PC-9 (cell line): ENCODE data around the gene ATE1. TPM values are rescaled to one million over a fixed set of nuclear protein-coding genes. Genes with fewer than 3 reads are reported as not detected.

Experiments used
- BruUV-seq: library from RNA; stranded (reverse); fragments of 400-500 nt; replicated peaks from 2 replicates; lab custom pipeline; 2021; lab: Mats Ljungman, UMichigan
- CTCF ChIA-PET: fragments of 300-600 bp; sonication (Branson Sonifier 250); formaldehyde crosslinking; loops from one replicate; lab custom pipeline; 2022; ENCODE audit warnings: antibody characterized with exemption; lab: Charles Lee
- POLR2A ChIA-PET: fragments of 300-600 bp; sonication (Branson Sonifier 250); formaldehyde crosslinking; loops from one replicate; lab custom pipeline; 2022; ENCODE audit warnings: antibody characterized with exemption; ENCODE audit not compliant: unreplicated experiment; lab: Charles Lee
- DNase-seq, 2 experiments: peaks; one replicate each; pipeline versions ENCODE4 v3.0.0 to v3.0.0-alpha.2; 2015 to 2022; ENCODE audit warnings: mixed read lengths in 1 of 2
- H2AFZ ChIP-seq: fragments of 200-600 bp; sonication (generic); 2 replicates; pipeline ENCODE4 v1.8.1; 2017; ENCODE audit warnings: antibody characterized with exemption
- H3F3A ChIP-seq: fragments of 200-600 bp; sonication (generic); 2 replicates; pipeline ENCODE4 v1.8.1; 2017; ENCODE audit warnings: antibody characterized with exemption, mild to moderate bottlenecking, low read depth; ENCODE audit not compliant: insufficient read depth
- H3K27ac ChIP-seq: fragments of 200-600 bp; sonication (generic); 2 replicates; pipeline ENCODE4 v1.6.1; 2016; ENCODE audit warnings: mixed run types
- H3K27me3 ChIP-seq: fragments of 200-600 bp; sonication (generic); 2 replicates; pipeline ENCODE4 v1.6.1; 2016; ENCODE audit warnings: low read depth, mixed run types; ENCODE audit not compliant: insufficient read depth
- H3K36me3 ChIP-seq: fragments of 200-600 bp; sonication (generic); 2 replicates; pipeline ENCODE4 v1.6.1; 2016; ENCODE audit warnings: low read depth, mixed run types
- H3K4me1 ChIP-seq: fragments of 200-600 bp; sonication (generic); replicated peaks from 2 replicates; pipeline ENCODE4 v1.6.1; 2016; ENCODE audit warnings: mixed run types; ENCODE audit not compliant: insufficient read depth
- H3K4me2 ChIP-seq: fragments of 200-600 bp; sonication (generic); 2 replicates; pipeline ENCODE4 v1.6.1; 2017; ENCODE audit warnings: mixed run types
- H3K4me3 ChIP-seq: fragments of 200-600 bp; sonication (generic); 2 replicates; pipeline ENCODE4 v1.6.1; 2016; ENCODE audit warnings: mixed run types
- H3K79me2 ChIP-seq: fragments of 200-600 bp; sonication (generic); 2 replicates; pipeline ENCODE4 v1.6.1; 2017; ENCODE audit warnings: low read depth, mixed run types
- H3K9me2 ChIP-seq: fragments of 200-600 bp; sonication (generic); 2 replicates; pipeline ENCODE4 v1.8.1; 2017; ENCODE audit warnings: mild to moderate bottlenecking; ENCODE audit not compliant: insufficient read depth
- H3K9me3 ChIP-seq: fragments of 200-600 bp; sonication (generic); 2 replicates; pipeline ENCODE4 v1.8.1; 2016; ENCODE audit warnings: low read depth; ENCODE audit not compliant: insufficient read depth
- H4K20me1 ChIP-seq: fragments of 200-600 bp; sonication (generic); 2 replicates; pipeline ENCODE4 v1.8.1; 2017; ENCODE audit not compliant: insufficient read depth
- EZH2 ChIP-seq: fragments of 200-600 bp; sonication (generic); IDR thresholded peaks from 2 replicates; pipeline ENCODE4 v1.8.0; 2017; ENCODE audit warnings: antibody characterized with exemption, low read depth
- intact Hi-C: fragments of 100-400 bp; cut with micrococcal nuclease; formaldehyde crosslinking; loops from one replicate; pipeline ENCODE4 v1.10.0; 2022; ENCODE audit not compliant: unreplicated experiment
- total RNA-seq: library from RNA; stranded (reverse); gene quantifications from 2 replicates; pipeline ENCODE4 v1.2.3, GENCODE V29; 2021
- TF ChIP-seq, protein P1 (sequence below): fragments of 200-600 bp; sonication (generic); conservative IDR thresholded peaks from 2 replicates; pipeline ENCODE4 v1.6.1; 2017; ENCODE audit warnings: mixed run types, antibody characterized with exemption, mild to moderate bottlenecking, moderate library complexity

Gene ATE1
- total RNA-seq, 1 experiment from 2014 or later: 14.8 TPM

DNA sequence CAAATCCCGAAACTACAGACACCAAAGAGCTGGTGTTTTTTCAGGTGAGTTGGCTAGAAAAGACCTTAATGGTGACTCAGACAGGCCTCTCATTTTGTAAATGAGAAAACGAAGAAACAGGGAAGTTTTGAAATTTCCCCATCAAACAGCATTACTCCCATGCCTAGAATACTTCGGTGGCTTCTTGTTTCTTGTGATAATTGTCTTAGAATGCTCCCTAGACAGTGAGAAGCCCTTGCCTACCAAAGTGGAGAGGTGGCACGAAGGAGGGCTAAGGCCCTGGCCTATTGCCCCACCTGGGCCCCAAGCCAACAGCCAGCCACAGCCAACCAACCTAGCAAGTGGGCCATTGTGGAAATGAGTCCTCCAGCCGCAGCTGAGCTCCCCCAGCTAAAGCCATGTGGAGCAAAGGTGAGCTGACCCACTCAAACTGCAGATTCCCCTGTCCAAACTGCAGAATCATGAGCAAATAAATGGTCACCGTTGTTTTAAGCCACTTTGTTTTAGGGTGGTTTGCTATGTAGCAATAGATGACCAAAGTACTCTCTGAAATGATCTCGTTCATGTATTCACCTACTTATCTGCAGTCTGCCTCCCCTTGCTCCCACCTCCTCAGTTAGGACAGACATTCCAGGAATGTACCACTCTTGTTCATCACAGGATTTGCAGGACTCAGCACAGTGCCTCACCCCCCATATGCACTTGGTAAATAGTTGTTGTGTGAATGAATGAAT is 231.9 kb downstream of the ATE1 start:
- no peak overlapping the region for H3K4me2 ChIP-seq
- H3K4me3 ChIP-seq: no peak overlapping the region
- no peaks in the 10 kb centered on the region for H3K36me3 ChIP-seq
- no peaks in the 10 kb centered on the region for H3K4me1 ChIP-seq
- TF ChIP-seq EZH2: no peak
- TF ChIP-seq, protein P1, sequence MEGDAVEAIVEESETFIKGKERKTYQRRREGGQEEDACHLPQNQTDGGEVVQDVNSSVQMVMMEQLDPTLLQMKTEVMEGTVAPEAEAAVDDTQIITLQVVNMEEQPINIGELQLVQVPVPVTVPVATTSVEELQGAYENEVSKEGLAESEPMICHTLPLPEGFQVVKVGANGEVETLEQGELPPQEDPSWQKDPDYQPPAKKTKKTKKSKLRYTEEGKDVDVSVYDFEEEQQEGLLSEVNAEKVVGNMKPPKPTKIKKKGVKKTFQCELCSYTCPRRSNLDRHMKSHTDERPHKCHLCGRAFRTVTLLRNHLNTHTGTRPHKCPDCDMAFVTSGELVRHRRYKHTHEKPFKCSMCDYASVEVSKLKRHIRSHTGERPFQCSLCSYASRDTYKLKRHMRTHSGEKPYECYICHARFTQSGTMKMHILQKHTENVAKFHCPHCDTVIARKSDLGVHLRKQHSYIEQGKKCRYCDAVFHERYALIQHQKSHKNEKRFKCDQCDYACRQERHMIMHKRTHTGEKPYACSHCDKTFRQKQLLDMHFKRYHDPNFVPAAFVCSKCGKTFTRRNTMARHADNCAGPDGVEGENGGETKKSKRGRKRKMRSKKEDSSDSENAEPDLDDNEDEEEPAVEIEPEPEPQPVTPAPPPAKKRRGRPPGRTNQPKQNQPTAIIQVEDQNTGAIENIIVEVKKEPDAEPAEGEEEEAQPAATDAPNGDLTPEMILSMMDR: no peak
- no TSS peak for BruUV-seq
- H3K9me3 ChIP-seq: no peaks in the 10 kb centered on the region
- DNase-seq: no peak
- no peak overlapping the region for H2AFZ ChIP-seq
- no peaks in the 10 kb centered on the region for H3F3A ChIP-seq
- intact Hi-C loops: no loop called here
- H3K79me2 ChIP-seq: no peaks in the 10 kb centered on the region
- no peaks in the 10 kb centered on the region for H4K20me1 ChIP-seq
- H3K9me2 ChIP-seq: no peaks in the 10 kb centered on the region
- no peak overlapping the region for H3K27ac ChIP-seq
- ChIA-PET POLR2A (no interaction called here), CTCF (no interaction called here)
- peaks cover 44% of the 10 kb centered on the region for H3K27me3 ChIP-seq

DNA sequence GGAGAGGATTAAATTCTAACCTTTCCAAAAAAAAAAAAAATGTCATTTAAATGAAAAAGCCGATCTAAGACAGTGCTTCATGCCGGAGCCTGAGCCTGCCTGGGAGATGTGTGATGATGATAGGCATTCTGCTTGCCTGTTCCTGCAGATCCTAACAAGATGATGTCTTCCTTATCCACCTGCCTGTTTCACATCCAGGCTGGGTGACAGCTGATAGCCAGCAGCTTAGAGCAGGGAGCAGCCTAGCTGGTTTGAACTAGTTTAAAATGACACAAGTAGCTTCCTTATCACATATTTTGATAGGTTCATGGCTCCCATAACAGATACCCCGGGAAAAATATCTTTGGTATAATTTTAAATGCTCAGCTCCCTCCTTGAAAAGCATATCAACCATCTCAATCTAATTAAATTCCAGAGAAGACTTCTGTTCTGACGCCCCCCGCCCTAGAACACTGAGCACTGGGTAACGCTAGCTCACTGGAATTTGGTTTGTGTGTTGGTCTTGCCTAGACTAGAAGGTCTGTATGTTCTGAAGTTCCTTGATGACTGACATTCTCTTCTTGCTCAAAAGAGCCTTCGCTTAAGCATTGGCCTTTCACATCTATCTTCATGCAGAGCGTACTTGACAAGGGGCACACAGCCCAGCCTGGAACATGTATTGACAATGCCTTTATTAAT is 232.7 kb downstream of the ATE1 start:
- ChIA-PET POLR2A (no interaction called here), CTCF (no interaction called here)
- Histone ChIP-seq H3K27me3 (peaks cover 52% of the 10 kb centered on the region), H3K4me3 (no peak overlapping the region), H3K36me3 (no peaks in the 10 kb centered on the region), H3K79me2 (no peaks in the 10 kb centered on the region), H3K9me2 (no peaks in the 10 kb centered on the region), H2AFZ (no peak overlapping the region), H3K9me3 (no peaks in the 10 kb centered on the region), H3K27ac (no peak overlapping the region), H3K4me2 (no peak overlapping the region), H3K4me1 (no peaks in the 10 kb centered on the region), H4K20me1 (no peaks in the 10 kb centered on the region), H3F3A (no peaks in the 10 kb centered on the region)
- TF ChIP-seq EZH2: no peak
- TF ChIP-seq, protein P1: no peak
- intact Hi-C loops: no loop called here
- no peak for DNase-seq
- BruUV-seq: no TSS peak

DNA sequence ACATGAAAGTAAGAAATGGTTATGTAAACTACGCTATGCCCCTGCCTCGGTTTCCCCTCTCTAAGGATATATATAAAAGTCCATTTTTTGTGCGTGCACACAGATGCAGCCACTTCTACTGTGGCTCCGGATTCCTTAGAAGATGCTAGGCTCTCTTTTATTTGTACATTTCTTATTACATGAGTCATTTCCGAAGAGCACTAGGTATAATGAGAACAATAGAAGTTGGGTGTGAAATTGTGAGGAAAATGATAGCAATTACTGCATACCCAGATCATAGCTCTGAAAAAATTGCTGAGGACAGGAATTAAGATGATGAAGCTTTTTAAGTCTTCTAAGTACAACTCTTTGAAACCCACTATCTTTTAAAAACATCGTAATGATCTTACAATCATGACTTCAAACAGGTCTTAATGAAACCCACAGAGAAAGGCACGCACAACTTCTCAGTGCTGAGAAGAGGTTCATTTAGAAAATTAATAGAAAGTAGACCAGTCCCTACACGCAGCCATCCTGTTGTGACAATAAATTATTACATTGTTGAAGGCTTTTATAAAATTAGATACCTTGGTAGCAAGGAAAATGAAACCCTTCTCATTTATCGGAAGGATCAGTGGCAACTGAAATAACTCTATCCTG is 233.4 kb downstream of the ATE1 start:
- no peaks in the 10 kb centered on the region for H4K20me1 ChIP-seq
- H3K36me3 ChIP-seq: no peaks in the 10 kb centered on the region
- POLR2A ChIA-PET: no interaction called here
- BruUV-seq: no TSS peak
- no peak overlapping the region for H3K27ac ChIP-seq
- H3K27me3 ChIP-seq: peaks cover 55% of the 10 kb centered on the region
- no peaks in the 10 kb centered on the region for H3K4me1 ChIP-seq
- H3F3A ChIP-seq: no peaks in the 10 kb centered on the region
- TF ChIP-seq, protein P1: no peak
- TF ChIP-seq EZH2: no peak
- H3K4me2 ChIP-seq: no peak overlapping the region
- intact Hi-C loops: no loop called here
- H3K79me2 ChIP-seq: no peaks in the 10 kb centered on the region
- no peak for DNase-seq
- CTCF ChIA-PET: no interaction called here
- no peak overlapping the region for H2AFZ ChIP-seq
- H3K4me3 ChIP-seq: no peak overlapping the region
- H3K9me2 ChIP-seq: no peaks in the 10 kb centered on the region
- no peaks in the 10 kb centered on the region for H3K9me3 ChIP-seq
